K562 (cell line): Measurements from ENCODE around the gene MAP3K20. TPM values are rescaled to one million over a fixed set of nuclear protein-coding genes. Genes with fewer than 3 reads are reported as not detected.
A peak's percentile ranks its signal among the peaks of the same experiment; 100 is the strongest.

Experiments used
- ATAC-seq: fragments of 200-7000 bp; cut with Tn5 transposase; 3 replicates; pipeline ENCODE4 v1.9.1; 2020; ENCODE audit warnings: moderate library complexity
- BruUV-seq: library from RNA; stranded (reverse); fragments of 400-500 nt; replicated peaks from 2 replicates; lab custom pipeline; 2021; lab: Mats Ljungman, UMichigan
- CTCF ChIA-PET: fragments of 300-600 bp; formaldehyde crosslinking; extraction: SDS; loops from one replicate; lab custom pipeline; 2021; ENCODE audit warnings: low intra/inter-chr PET ratio; lab: Yijun Ruan, JAX
- POLR2A ChIA-PET: fragments of 300-600, 350-650 bp; sonication (Branson Sonifier 250); formaldehyde crosslinking; extraction: SDS; loops from one replicate; lab custom pipeline; 2021; ENCODE audit warnings: antibody characterized with exemption, inconsistent platforms; lab: Yijun Ruan, JAX
- DNase-seq, 4 experiments: peaks; one replicate each; pipeline versions ENCODE4 v3.0.0 to v3.0.0-alpha.2; 2011 to 2018; ENCODE audit warnings: low spot score in 3 of 4, mixed read lengths in 3 of 4; ENCODE audit errors: extremely low read depth in 1 of 4
- FAIRE-seq: peaks from 2 replicates; lab custom pipeline; 2011; peaks lifted over from hg19 to GRCh38; lab: Jason Lieb, UNC
- H2AFZ ChIP-seq: 2 replicates; pipeline ENCODE4 v1.6.0; 2011; ENCODE audit warnings: low read depth, low read length, control low read depth, inconsistent platforms
- H3K27ac ChIP-seq: fragments of 200-600 bp; 3 replicates; pipeline ENCODE4 v1.8.0; 2011; ENCODE audit warnings: low read depth, mild to moderate bottlenecking, control low read depth, inconsistent platforms, low read length, moderate library complexity, mixed read lengths; ENCODE audit errors: extremely low read depth
- H3K27me3 ChIP-seq, 2 experiments: fragments of 300-600 bp in 1 of 2; 2 replicates in 1 of 2; 3 replicates in 1 of 2; pipeline versions ENCODE4 v1.6.0 to v1.8.0; 2011; ENCODE audit warnings: inconsistent platforms in 2 of 2, low read length in 2 of 2, mild to moderate bottlenecking in 1 of 2, mixed read lengths in 1 of 2, moderate library complexity in 1 of 2; ENCODE audit not compliant: control insufficient read depth in 2 of 2, insufficient read depth in 2 of 2
- H3K36me3 ChIP-seq: fragments of 300-600 bp; 3 replicates; pipeline ENCODE4 v1.8.0; 2011; ENCODE audit warnings: mild to moderate bottlenecking, low read length, inconsistent platforms; ENCODE audit not compliant: control insufficient read depth, insufficient read depth
- H3K4me1 ChIP-seq, 2 experiments: fragments of 200-600 bp in 1 of 2; replicated peaks in 1 of 2; 2 replicates in 1 of 2; 3 replicates in 1 of 2; pipeline versions ENCODE4 v1.5.1 to v1.8.0; 2011; ENCODE audit warnings: inconsistent platforms in 2 of 2, low read length in 2 of 2, mild to moderate bottlenecking in 1 of 2, mixed read lengths in 1 of 2, moderate library complexity in 1 of 2; ENCODE audit not compliant: control insufficient read depth in 2 of 2, insufficient read depth in 2 of 2
- H3K4me2 ChIP-seq: 2 replicates; pipeline ENCODE4 v1.6.1; 2011; ENCODE audit warnings: low read length, control low read depth, inconsistent platforms, mixed read lengths; ENCODE audit not compliant: insufficient read depth
- H3K4me3 ChIP-seq: fragments of 200-600 bp; sonication (generic), shearing (Covaris generic); 2 replicates; pipeline ENCODE4 v1.5.1; 2016; ENCODE audit warnings: control low read depth, inconsistent platforms
- H3K79me2 ChIP-seq: fragments of 200-600 bp; 3 replicates; pipeline ENCODE4 v1.8.0; 2011; ENCODE audit warnings: low read length, inconsistent platforms; ENCODE audit not compliant: control insufficient read depth, insufficient read depth
- H3K9ac ChIP-seq, 2 experiments: 2 replicates each; pipeline versions ENCODE4 v1.6.0 to v1.6.1; 2011; ENCODE audit warnings: low read depth in 2 of 2, low read length in 2 of 2, control low read depth in 1 of 2, inconsistent platforms in 1 of 2, mild to moderate bottlenecking in 1 of 2, mixed read lengths in 1 of 2; ENCODE audit not compliant: insufficient read depth in 1 of 2
- H3K9me1 ChIP-seq: one replicate; pipeline ENCODE4 v1.6.0; 2011; ENCODE audit warnings: inconsistent platforms, mild to moderate bottlenecking, low read length, moderate library complexity; ENCODE audit not compliant: control insufficient read depth, insufficient read depth
- H3K9me3 ChIP-seq: replicated peaks from 2 replicates; pipeline ENCODE4 v1.5.1; 2011; ENCODE audit warnings: low read depth, low read length, inconsistent platforms; ENCODE audit not compliant: control insufficient read depth, insufficient read depth
- H4K20me1 ChIP-seq: replicated peaks from 2 replicates; pipeline ENCODE4 v1.6.1; 2011; ENCODE audit warnings: low read length, inconsistent platforms, mixed read lengths; ENCODE audit not compliant: control insufficient read depth, insufficient read depth
- ATF1 ChIP-seq, 2 experiments: fragments of 450-650 bp in 1 of 2; IDR thresholded peaks; 2 replicates each; pipeline ENCODE4 v1.6.1; 2016; ENCODE audit warnings: missing compliant biosample characterization in 1 of 2, missing genetic modification characterization in 1 of 2
- ATF7 ChIP-seq: fragments of 450-650 bp; IDR thresholded peaks from 2 replicates; pipeline ENCODE4 v1.7.1; 2014; ENCODE audit warnings: mild to moderate bottlenecking, moderate library complexity
- CREB1 ChIP-seq, 2 experiments: sonication (generic) in 1 of 2; formaldehyde crosslinking in 1 of 2; IDR thresholded peaks; 2 replicates each; pipeline versions ENCODE4 v1.6.1 to v1.8.0; 2012 to 2022; ENCODE audit warnings: inconsistent platforms in 1 of 2, mild to moderate bottlenecking in 1 of 2, missing genetic modification reagents in 1 of 2, moderate library complexity in 1 of 2
- CREM ChIP-seq: IDR thresholded peaks from 2 replicates; pipeline ENCODE4 v1.6.1; 2014; ENCODE audit warnings: antibody characterized with exemption, low read depth
- ERF ChIP-seq: fragments of 450-650 bp; formaldehyde crosslinking; IDR thresholded peaks from 2 replicates; pipeline ENCODE4 v1.4.0; 2020; ENCODE audit warnings: mild to moderate bottlenecking, mixed read lengths
- JUNB ChIP-seq: fragments of 450-650 bp; formaldehyde crosslinking; conservative IDR thresholded peaks from 2 replicates; pipeline ENCODE4 v1.4.0; 2020; ENCODE audit warnings: mild to moderate bottlenecking
- JUND ChIP-seq, 2 experiments: IDR thresholded peaks; 2 replicates in 1 of 2; 3 replicates in 1 of 2; pipeline ENCODE4 v1.6.1; 2011; ENCODE audit warnings: borderline replicate concordance in 2 of 2, low read depth in 2 of 2, low read length in 2 of 2, improper control_type of control experiment in 1 of 2, missing biosample characterization in 1 of 2, missing genetic modification characterization in 1 of 2, missing genetic modification reagents in 1 of 2
- MEIS2 ChIP-seq: fragments of 450-650 bp; IDR thresholded peaks from 2 replicates; pipeline ENCODE4 v1.6.1; 2014; ENCODE audit warnings: mild to moderate bottlenecking; ENCODE audit not compliant: partially characterized antibody
- NR2F6 ChIP-seq: fragments of 450-650 bp; formaldehyde crosslinking; IDR thresholded peaks from 2 replicates; pipeline ENCODE4 v1.4.0; 2020; ENCODE audit warnings: mild to moderate bottlenecking
- PRPF4 ChIP-seq: fragments of 200-400 bp; formaldehyde crosslinking; IDR thresholded peaks from one replicate; pipeline ENCODE4 v1.6.1; 2017; ENCODE audit warnings: low read length, low read depth, mild to moderate bottlenecking; ENCODE audit not compliant: insufficient read depth, poor library complexity, severe bottlenecking
- in situ Hi-C: fragments of 300-500 bp; cut with MboI; formaldehyde crosslinking; loops from 4 replicates; pipeline ENCODE4 v1.15.0; 2018; ENCODE audit warnings: inconsistent platforms, mixed read lengths
- intact Hi-C: fragments of 100-400 bp; cut with micrococcal nuclease; formaldehyde crosslinking; loops from 2 replicates; pipeline ENCODE4 v1.14.2; 2022
- polyA plus RNA-seq, 8 experiments: library from polyadenylated mRNA; depleted of rRNA in 4 of 8; stranded (reverse) in 5 of 8; unstranded in 3 of 8; fragments of >200 nt; fragmentation: Nextera tagmentation in 2 of 8; fragmentation: Illumina TruSeq in 1 of 8; extraction: Ambion mirVana in 2 of 8; extraction: Trizol in 1 of 8; gene quantifications; 2 replicates each; pipeline versions ENCODE4 v1.2.1 to v1.2.3, GENCODE V29; 2011 to 2014; ENCODE audit warnings: inconsistent platforms in 1 of 8, missing spikeins in 1 of 8
- total RNA-seq, 7 experiments: library from RNA; depleted of rRNA in 6 of 7; stranded (reverse); fragments of >200 nt in 6 of 7; fragmentation: Illumina TruSeq in 2 of 7; extraction: Trizol in 2 of 7; gene quantifications; 2 replicates each; pipeline versions ENCODE4 v1.2.1 to v1.2.3, GENCODE V29; 2011 to 2021; ENCODE audit warnings: low replicate concordance in 1 of 7
- TF ChIP-seq, protein P1 (sequence below), 2 experiments: fragments of 450-650 bp in 1 of 2; sonication (generic) in 1 of 2; formaldehyde crosslinking in 1 of 2; IDR thresholded peaks in 1 of 2; conservative IDR thresholded peaks in 1 of 2; 2 replicates each; pipeline versions ENCODE4 v1.6.1 to v1.8.1; 2016 to 2023; ENCODE audit warnings: mild to moderate bottlenecking in 2 of 2, moderate library complexity in 2 of 2, inconsistent platforms in 1 of 2, missing genetic modification reagents in 1 of 2
- TF ChIP-seq, protein P2 (sequence below), 2 experiments: IDR thresholded peaks in 1 of 2; conservative IDR thresholded peaks in 1 of 2; 2 replicates each; pipeline ENCODE4 v1.6.1; 2016; ENCODE audit warnings: low read depth in 2 of 2, mild to moderate bottlenecking in 1 of 2, missing compliant biosample characterization in 1 of 2, missing genetic modification characterization in 1 of 2, moderate library complexity in 1 of 2

The MAP3K20 gene
- total and polyA plus RNA-seq, 9 of the 15 experiments (the other 6 are each of a cell fraction or from before 2014, with no cell fraction given) = 9.8 to 34.2 (median 27.3) TPM

DNA sequence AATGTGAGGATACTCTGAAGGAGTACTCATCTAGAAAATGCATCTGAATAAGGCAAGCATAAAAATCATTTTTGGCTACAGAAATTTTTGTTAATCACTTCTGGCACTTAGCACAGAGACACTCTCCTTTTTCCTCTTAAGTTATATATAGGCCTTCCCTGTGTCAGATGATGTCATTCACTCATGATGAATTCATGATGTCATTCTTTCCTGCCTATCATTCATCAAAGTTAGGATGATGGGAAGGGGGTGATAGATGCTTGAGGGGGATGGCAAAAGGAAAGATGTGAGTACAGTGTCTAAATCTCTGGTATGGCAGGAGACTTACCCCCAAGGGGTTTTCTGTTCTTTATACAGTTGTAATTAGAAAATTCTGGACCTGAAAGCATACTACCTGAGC lies 42.0 kb downstream of the MAP3K20 start:
- Histone ChIP-seq H3K4me2 (no peak overlapping the region), H3K9me1 (peaks cover 5% of the 10 kb centered on the region), H3K36me3 (no peaks in the 10 kb centered on the region; the same call in 2 of the 3 replicates), H3K27ac (no peak overlapping the region), H3K9me3 (no peaks in the 10 kb centered on the region), H2AFZ (no peak overlapping the region), H3K9ac (no peak overlapping the region), H3K79me2 (peaks cover 48% of the 10 kb centered on the region), H4K20me1 (no peaks in the 10 kb centered on the region), H3K27me3 (no peaks in the 10 kb centered on the region), H3K4me1 (no peaks in the 10 kb centered on the region), H3K4me3 (no peak overlapping the region)
- DNase-seq (peak in 2 of 4 experiments; percentile 17 to 20), FAIRE-seq (no peak), ATAC-seq (no peak)
- no TSS peak for BruUV-seq
- ChIA-PET CTCF (no interaction called here), POLR2A (no interaction called here)
- TF ChIP-seq NR2F6 (CRISPR knock-in tag) = no peak
- TF ChIP-seq CREB1 (IDR thresholded peaks at IDR 0.05) = peak; percentile 39; the same call in 1 of the 2 replicates
- TF ChIP-seq CREB1 (CRISPR knock-in tag; IDR thresholded peaks at IDR 0.05) = no peak
- TF ChIP-seq ATF7 = peak; percentile 67; the same call in 1 of the 2 replicates
- TF ChIP-seq JUND (IDR thresholded peaks at IDR 0.05; ENCODE audit: borderline replicate concordance, low read depth, low read length) = peak; percentile 22; the same call in 1 of the 2 replicates
- TF ChIP-seq JUND (tag; IDR thresholded peaks at IDR 0.05; ENCODE audit: borderline replicate concordance, low read depth, low read length) = no peak; the same call in 2 of the 3 replicates
- 0 out of 2 replicates have a peak, but pooled peaks have one; percentile 25 for TF ChIP-seq CREM
- TF ChIP-seq MEIS2 = peak; percentile 18
- TF ChIP-seq, protein P1, sequence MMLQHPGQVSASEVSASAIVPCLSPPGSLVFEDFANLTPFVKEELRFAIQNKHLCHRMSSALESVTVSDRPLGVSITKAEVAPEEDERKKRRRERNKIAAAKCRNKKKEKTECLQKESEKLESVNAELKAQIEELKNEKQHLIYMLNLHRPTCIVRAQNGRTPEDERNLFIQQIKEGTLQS (IDR thresholded peaks at IDR 0.05) = peak; percentile 88
- TF ChIP-seq, protein P1 (CRISPR knock-in tag; conservative IDR thresholded peaks at IDR 0.05) = no peak
- TF ChIP-seq JUNB = 0 out of 2 replicates have a peak, but pooled peaks have one; percentile 48
- no peak for TF ChIP-seq PRPF4
- TF ChIP-seq, protein P2, sequence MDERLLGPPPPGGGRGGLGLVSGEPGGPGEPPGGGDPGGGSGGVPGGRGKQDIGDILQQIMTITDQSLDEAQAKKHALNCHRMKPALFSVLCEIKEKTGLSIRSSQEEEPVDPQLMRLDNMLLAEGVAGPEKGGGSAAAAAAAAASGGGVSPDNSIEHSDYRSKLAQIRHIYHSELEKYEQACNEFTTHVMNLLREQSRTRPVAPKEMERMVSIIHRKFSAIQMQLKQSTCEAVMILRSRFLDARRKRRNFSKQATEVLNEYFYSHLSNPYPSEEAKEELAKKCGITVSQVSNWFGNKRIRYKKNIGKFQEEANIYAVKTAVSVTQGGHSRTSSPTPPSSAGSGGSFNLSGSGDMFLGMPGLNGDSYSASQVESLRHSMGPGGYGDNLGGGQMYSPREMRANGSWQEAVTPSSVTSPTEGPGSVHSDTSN (CRISPR knock-in tag; IDR thresholded peaks at IDR 0.05; ENCODE audit: low read depth) = no peak
- TF ChIP-seq, protein P2 (tag; conservative IDR thresholded peaks at IDR 0.05; ENCODE audit: low read depth) = 0 out of 2 replicates have a peak, but pooled peaks have one; percentile 27
- no peak for TF ChIP-seq ATF1 (CRISPR knock-in tag; IDR thresholded peaks at IDR 0.05)
- TF ChIP-seq ATF1 (tag; IDR thresholded peaks at IDR 0.05) = peak; percentile 56; the same call in 1 of the 2 replicates
- TF ChIP-seq ERF (CRISPR knock-in tag) = no peak
- in situ Hi-C loops (no loop called here), intact Hi-C loops (no loop called here)
